Neural progenitor cell (in vitro differentiated cells): ENCODE measurements around the gene PRKCB. TPM values are rescaled to one million over a fixed set of nuclear protein-coding genes. Genes with fewer than 3 reads are reported as not detected.

ENCODE experiments used
- DNase-seq: peaks from one replicate; pipeline ENCODE4 v3.0.0-alpha.2; 2016; ENCODE audit warnings: low spot score
- H2AFZ ChIP-seq: fragments of 200-600 bp; sonication (generic); replicated peaks from 2 replicates; pipeline ENCODE4 v1.6.1; 2016; ENCODE audit warnings: antibody characterized with exemption
- H3F3A ChIP-seq: fragments of 200-600 bp; sonication (generic); 2 replicates; pipeline ENCODE4 v1.6.1; 2016; ENCODE audit warnings: antibody characterized with exemption, low read depth
- H3K27ac ChIP-seq: fragments of 200-600 bp; sonication (generic); 2 replicates; pipeline ENCODE4 v1.5.1; 2016; ENCODE audit warnings: mild to moderate bottlenecking
- H3K27me3 ChIP-seq: fragments of 200-600 bp; sonication (generic); 2 replicates; pipeline ENCODE4 v1.6.1; 2016; ENCODE audit warnings: mild to moderate bottlenecking, moderate library complexity
- H3K36me3 ChIP-seq: fragments of 200-600 bp; sonication (generic); 2 replicates; pipeline ENCODE4 v1.5.1; 2016
- H3K4me1 ChIP-seq: fragments of 200-600 bp; sonication (generic); 2 replicates; pipeline ENCODE4 v1.6.1; 2016; ENCODE audit warnings: mixed run types
- H3K4me2 ChIP-seq: fragments of 200-600 bp; sonication (generic); 2 replicates; pipeline ENCODE4 v1.6.1; 2016
- H3K4me3 ChIP-seq: fragments of 200-600 bp; sonication (generic); 2 replicates; pipeline ENCODE4 v1.5.1; 2016
- H3K79me2 ChIP-seq: fragments of 200-600 bp; sonication (generic); 2 replicates; pipeline ENCODE4 v1.6.1; 2016; ENCODE audit warnings: low read depth
- H3K9ac ChIP-seq: fragments of 200-600 bp; sonication (generic); 2 replicates; pipeline ENCODE4 v1.6.1; 2016
- H3K9me3 ChIP-seq: fragments of 200-600 bp; sonication (generic); 2 replicates; pipeline ENCODE4 v1.5.1; 2016; ENCODE audit warnings: low read depth
- H4K20me1 ChIP-seq: fragments of 200-600 bp; sonication (generic); 2 replicates; pipeline ENCODE4 v1.6.1; 2016; ENCODE audit warnings: low read depth
- H3K27ac Mint-ChIP-seq: 3 replicates; pipeline ENCODE4 v1.8.0; 2021; ENCODE audit warnings: mixed read lengths
- H3K27me3 Mint-ChIP-seq: 2 replicates; pipeline ENCODE4 v1.8.0; 2022; ENCODE audit warnings: low read depth, mild to moderate bottlenecking, inconsistent platforms, moderate library complexity, mixed read lengths; ENCODE audit not compliant: insufficient read depth
- H3K36me3 Mint-ChIP-seq: 3 replicates; pipeline ENCODE4 v1.8.0; 2021; ENCODE audit warnings: mixed read lengths
- H3K4me1 Mint-ChIP-seq: 3 replicates; pipeline ENCODE4 v1.8.0; 2021; ENCODE audit warnings: mixed read lengths
- H3K4me3 Mint-ChIP-seq: 3 replicates; pipeline ENCODE4 v1.8.0; 2021; ENCODE audit warnings: mild to moderate bottlenecking, moderate library complexity, mixed read lengths
- H3K9me3 Mint-ChIP-seq: 3 replicates; pipeline ENCODE4 v1.8.0; 2020; ENCODE audit warnings: mixed read lengths
- EZH2 ChIP-seq: fragments of 200-600 bp; sonication (generic); IDR thresholded peaks from 2 replicates; pipeline ENCODE4 v1.6.1; 2017; ENCODE audit warnings: antibody characterized with exemption, mild to moderate bottlenecking, moderate library complexity
- EZH2phosphoT487 ChIP-seq: fragments of 200-600 bp; sonication (generic); IDR thresholded peaks from 2 replicates; pipeline ENCODE4 v1.6.1; 2017; ENCODE audit warnings: antibody characterized with exemption
- total RNA-seq: library from RNA; depleted of rRNA; stranded (reverse); fragments of >200 nt; gene quantifications from 2 replicates; pipeline ENCODE4 v1.2.3, GENCODE V29; 2015; ENCODE audit warnings: low replicate concordance
- TF ChIP-seq, protein P1 (sequence below): fragments of 200-600 bp; sonication (generic); IDR thresholded peaks from 2 replicates; pipeline ENCODE4 v1.5.1; 2017; ENCODE audit warnings: antibody characterized with exemption, mild to moderate bottlenecking

Gene PRKCB
- total RNA-seq, 1 donor from 2014 or later, result 9.5 TPM

DNA sequence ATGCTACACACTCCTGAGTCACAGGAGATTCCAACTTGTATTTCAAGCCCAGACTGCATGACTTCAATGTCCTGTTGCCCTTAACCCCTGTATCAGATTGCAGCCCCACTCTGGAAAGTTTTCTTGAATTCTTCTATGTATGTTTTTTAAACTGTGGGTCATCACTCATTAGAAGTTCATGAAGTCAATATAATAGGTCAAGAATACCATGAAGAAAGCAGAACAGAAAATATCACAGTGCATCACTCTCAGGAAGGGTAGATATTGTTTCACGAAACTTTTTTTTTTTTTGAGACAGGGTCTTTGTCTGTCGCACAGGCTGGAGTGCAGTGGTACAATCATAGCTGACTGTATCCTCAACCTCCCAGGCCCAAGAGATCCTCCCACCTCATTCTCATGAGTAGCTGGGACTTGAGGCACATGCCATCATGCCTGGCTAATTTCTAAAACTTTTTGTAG lies 20.5 kb downstream of the PRKCB start:
- peaks cover 20% of the 10 kb centered on the region for H3K4me1 Mint-ChIP-seq
- TF ChIP-seq EZH2phosphoT487, result no peak
- TF ChIP-seq, protein P1, sequence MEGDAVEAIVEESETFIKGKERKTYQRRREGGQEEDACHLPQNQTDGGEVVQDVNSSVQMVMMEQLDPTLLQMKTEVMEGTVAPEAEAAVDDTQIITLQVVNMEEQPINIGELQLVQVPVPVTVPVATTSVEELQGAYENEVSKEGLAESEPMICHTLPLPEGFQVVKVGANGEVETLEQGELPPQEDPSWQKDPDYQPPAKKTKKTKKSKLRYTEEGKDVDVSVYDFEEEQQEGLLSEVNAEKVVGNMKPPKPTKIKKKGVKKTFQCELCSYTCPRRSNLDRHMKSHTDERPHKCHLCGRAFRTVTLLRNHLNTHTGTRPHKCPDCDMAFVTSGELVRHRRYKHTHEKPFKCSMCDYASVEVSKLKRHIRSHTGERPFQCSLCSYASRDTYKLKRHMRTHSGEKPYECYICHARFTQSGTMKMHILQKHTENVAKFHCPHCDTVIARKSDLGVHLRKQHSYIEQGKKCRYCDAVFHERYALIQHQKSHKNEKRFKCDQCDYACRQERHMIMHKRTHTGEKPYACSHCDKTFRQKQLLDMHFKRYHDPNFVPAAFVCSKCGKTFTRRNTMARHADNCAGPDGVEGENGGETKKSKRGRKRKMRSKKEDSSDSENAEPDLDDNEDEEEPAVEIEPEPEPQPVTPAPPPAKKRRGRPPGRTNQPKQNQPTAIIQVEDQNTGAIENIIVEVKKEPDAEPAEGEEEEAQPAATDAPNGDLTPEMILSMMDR, result no peak
- TF ChIP-seq EZH2, result no peak

DNA sequence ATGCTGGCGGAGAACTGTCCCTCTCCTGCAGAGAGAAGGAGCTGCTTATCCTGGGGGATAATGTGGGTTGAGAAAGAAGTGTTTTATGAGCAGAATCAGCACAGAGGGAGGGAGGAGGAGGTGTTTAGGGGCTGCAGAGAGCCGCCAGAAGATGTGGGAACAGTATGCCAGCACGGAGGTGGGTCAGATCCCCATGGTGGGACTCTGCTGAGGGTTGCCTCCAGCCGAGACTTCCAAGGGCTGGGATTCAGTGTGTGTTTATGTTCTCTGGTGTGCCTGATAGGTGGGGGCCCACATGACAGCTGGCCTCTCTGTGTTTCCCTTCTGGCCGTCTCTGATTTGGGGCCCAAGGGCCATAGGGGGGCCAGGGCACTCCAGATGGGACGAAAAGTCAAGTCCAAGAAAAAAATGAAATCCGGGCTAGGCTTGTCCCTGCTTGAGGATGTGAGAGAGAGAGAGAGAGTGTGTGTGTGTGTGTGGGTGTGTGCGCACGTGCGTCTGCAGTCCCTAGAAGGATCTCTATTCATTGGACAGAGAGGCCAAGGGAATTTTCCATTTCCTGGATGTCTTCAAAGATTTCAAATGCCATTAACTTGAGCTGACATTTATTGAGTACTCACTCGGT lies 21.6 kb downstream of the PRKCB start:
- H3K9ac ChIP-seq, result no peak overlapping the region
- Mint-ChIP-seq H3K27me3 (no peaks in the 10 kb centered on the region), H3K36me3 (no peaks in the 10 kb centered on the region), H3K4me3 (peak overlapping the region; percentile 57), H3K27ac (peak overlapping the region; percentile 70), H3K4me1 (peaks cover 20% of the 10 kb centered on the region), H3K9me3 (no peaks in the 10 kb centered on the region)
- H3K27ac ChIP-seq, result no peak overlapping the region
- DNase-seq, result peak; percentile 18
- H4K20me1 ChIP-seq, result no peaks in the 10 kb centered on the region
- H3K4me1 ChIP-seq, result peaks cover 20% of the 10 kb centered on the region
- H3K36me3 ChIP-seq, result no peaks in the 10 kb centered on the region
- no peaks in the 10 kb centered on the region for H3K79me2 ChIP-seq
- H3K27me3 ChIP-seq, result peaks cover 33% of the 10 kb centered on the region
- H3K4me2 ChIP-seq, result peak overlapping the region; percentile 42
- no peaks in the 10 kb centered on the region for H3K9me3 ChIP-seq
- H3K4me3 ChIP-seq, result no peak overlapping the region
- TF ChIP-seq, protein P1, result no peak
- TF ChIP-seq EZH2phosphoT487 (no peak), EZH2 (no peak)
- H2AFZ ChIP-seq, result no peak overlapping the region
- H3F3A ChIP-seq, result no peaks in the 10 kb centered on the region

More for the DNA sequence above, 20.5 kb downstream of the PRKCB start:
- H3K4me2 ChIP-seq, result no peak overlapping the region
- H4K20me1 ChIP-seq, result no peaks in the 10 kb centered on the region
- H3K27ac Mint-ChIP-seq, result no peak overlapping the region
- no peaks in the 10 kb centered on the region for H3K9me3 Mint-ChIP-seq
- H2AFZ ChIP-seq, result no peak overlapping the region
- no peaks in the 10 kb centered on the region for H3K27me3 Mint-ChIP-seq
- no peak overlapping the region for H3K9ac ChIP-seq
- H3F3A ChIP-seq, result no peaks in the 10 kb centered on the region
- H3K4me3 ChIP-seq, result no peak overlapping the region
- no peaks in the 10 kb centered on the region for H3K79me2 ChIP-seq
- peaks cover 20% of the 10 kb centered on the region for H3K4me1 ChIP-seq
- H3K9me3 ChIP-seq, result no peaks in the 10 kb centered on the region
- no peaks in the 10 kb centered on the region for H3K36me3 ChIP-seq
- H3K36me3 Mint-ChIP-seq, result no peaks in the 10 kb centered on the region
- no peak overlapping the region for H3K27ac ChIP-seq
- DNase-seq, result no peak
- H3K27me3 ChIP-seq, result peaks cover 22% of the 10 kb centered on the region
- H3K4me3 Mint-ChIP-seq, result no peak overlapping the region

DNA sequence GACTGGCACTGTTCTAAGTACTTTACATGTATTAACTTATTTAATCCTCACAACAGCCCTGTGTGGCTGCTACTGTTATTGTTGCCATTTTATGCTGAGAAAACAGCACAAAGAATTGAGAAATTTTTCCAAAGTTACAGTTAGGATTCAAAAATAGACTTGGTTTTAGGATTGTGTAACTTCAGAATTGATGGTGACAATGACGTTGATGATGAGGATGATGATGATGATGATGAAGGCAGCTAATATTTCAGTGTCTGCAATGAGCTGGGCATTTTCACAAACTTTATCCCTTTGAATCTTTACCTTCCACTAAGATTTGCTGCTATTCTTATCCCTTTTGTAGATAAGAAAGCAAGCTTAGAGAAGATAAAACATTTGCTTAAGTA lies 22.1 kb downstream of the PRKCB start:
- Mint-ChIP-seq H3K36me3 (no peaks in the 10 kb centered on the region), H3K27ac (peak overlapping the region; percentile 52), H3K27me3 (no peaks in the 10 kb centered on the region), H3K9me3 (no peaks in the 10 kb centered on the region), H3K4me3 (no peak overlapping the region), H3K4me1 (peaks cover 20% of the 10 kb centered on the region)
- H3K9me3 ChIP-seq, result no peaks in the 10 kb centered on the region
- H3K27me3 ChIP-seq, result peaks cover 38% of the 10 kb centered on the region
- no peak overlapping the region for H3K4me3 ChIP-seq
- H2AFZ ChIP-seq, result no peak overlapping the region
- DNase-seq, result no peak
- peaks cover 20% of the 10 kb centered on the region for H3K4me1 ChIP-seq
- no peak overlapping the region for H3K4me2 ChIP-seq
- H3K9ac ChIP-seq, result no peak overlapping the region
- H3F3A ChIP-seq, result no peaks in the 10 kb centered on the region
- H3K27ac ChIP-seq, result no peak overlapping the region
- H3K36me3 ChIP-seq, result no peaks in the 10 kb centered on the region
- H3K79me2 ChIP-seq, result no peaks in the 10 kb centered on the region
- TF ChIP-seq, protein P1, result no peak
- TF ChIP-seq EZH2 (no peak), EZH2phosphoT487 (no peak)
- H4K20me1 ChIP-seq, result no peaks in the 10 kb centered on the region
